Colonic mucosa (tissue), 4 donors: ENCODE measurements around the gene RTF1. TPM values are rescaled to one million over a fixed set of nuclear protein-coding genes. Genes with fewer than 3 reads are reported as not detected.

Source experiments
- DNase-seq: peaks from one replicate; pipeline ENCODE4 v3.0.0-alpha.2; 2020
- H3K27ac ChIP-seq: fragments of 200-600 bp; one replicate; pipeline ENCODE4 v1.8.0; 2021
- H3K27me3 ChIP-seq: fragments of 200-600 bp; one replicate; pipeline ENCODE4 v1.8.0; 2021
- H3K36me3 ChIP-seq: fragments of 200-600 bp; one replicate; pipeline ENCODE4 v1.8.0; 2021
- H3K4me1 ChIP-seq: fragments of 200-600 bp; one replicate; pipeline ENCODE4 v1.8.0; 2021; ENCODE audit warnings: mild to moderate bottlenecking
- H3K4me3 ChIP-seq: fragments of 200-600 bp; one replicate; pipeline ENCODE4 v1.8.0; 2021
- H3K9ac ChIP-seq, 2 donors: one replicate each; pipeline ENCODE4 v1.7.0; 2013; ENCODE audit warnings: control low read depth in 2 of 2, low read depth in 2 of 2, low read length in 2 of 2
- H3K9me3 ChIP-seq: fragments of 200-600 bp; one replicate; pipeline ENCODE4 v1.8.0; 2021
- CTCF ChIP-seq: fragments of 200-600 bp; IDR thresholded peaks from one replicate; pipeline ENCODE4 v1.8.0; 2022; ENCODE audit warnings: antibody characterized with exemption, mild to moderate bottlenecking
- intact Hi-C: fragments of 100-400 bp; cut with DNase I; formaldehyde crosslinking; loops from one replicate; pipeline ENCODE4 v1.14.1; 2022
- total RNA-seq, 2 donors: library from RNA; stranded (reverse); fragmentation: NEBNext Ultra II Directional in 1 of 2; extraction: Animal tissue kit (Norgen Biotek cat#: 25700) in 1 of 2; gene quantifications; one replicate each; pipeline ENCODE4 v1.2.1, GENCODE V29; 2021
- donor health status: healthy.
- donor health status: DM: no; HTN: no; CAD: no.
- donor health status: DM: no; HTN: no; CAD: no.

The RTF1 gene
- total RNA-seq, 2 donors from 2014 or later, result 21.0 to 28.7 TPM

GRCh38 chr15:41501931-41502794 is 85.3 kb downstream of the RTF1 start:
- Histone ChIP-seq H3K27me3 (peaks cover 11% of the 10 kb centered on the region), H3K36me3 (no peaks in the 10 kb centered on the region), H3K9ac (no peak overlapping the region)

GRCh38 chr15:41502795-41503668 is 86.1 kb downstream of the RTF1 start:
- Histone ChIP-seq H3K36me3 (no peaks in the 10 kb centered on the region), H3K4me3 (peak overlapping the region; percentile 4), H3K9ac (no peak overlapping the region), H3K27me3 (peaks cover 11% of the 10 kb centered on the region), H3K4me1 (no peaks in the 10 kb centered on the region), H3K27ac (no peak overlapping the region), H3K9me3 (no peaks in the 10 kb centered on the region)
- DNase-seq, result no peak
- TF ChIP-seq CTCF, result no peak
- intact Hi-C loops, result no loop called here

More at GRCh38 chr15:41501931-41502794, 85.3 kb downstream of the RTF1 start:
- Histone ChIP-seq H3K27ac (no peak overlapping the region), H3K4me3 (peak overlapping the region; percentile 4), H3K9me3 (no peaks in the 10 kb centered on the region), H3K4me1 (no peaks in the 10 kb centered on the region)
- DNase-seq, result no peak
- no peak for TF ChIP-seq CTCF
- intact Hi-C loops, result no loop called here

GRCh38 chr15:41503669-41504010 is 86.7 kb downstream of the RTF1 start:
- intact Hi-C loops, result no loop called here
- H3K9ac ChIP-seq, result no peak overlapping the region
- H3K4me1 ChIP-seq, result no peaks in the 10 kb centered on the region
- no peak overlapping the region for H3K4me3 ChIP-seq
- TF ChIP-seq CTCF, result no peak
- H3K36me3 ChIP-seq, result no peaks in the 10 kb centered on the region
- DNase-seq, result no peak
- no peaks in the 10 kb centered on the region for H3K9me3 ChIP-seq
- peaks cover 11% of the 10 kb centered on the region for H3K27me3 ChIP-seq
- H3K27ac ChIP-seq, result no peak overlapping the region

- H3K9ac ChIP-seq, result no peak overlapping the region
- no peak overlapping the region for H3K27ac ChIP-seq
- no peak for TF ChIP-seq CTCF
- intact Hi-C loops, result no loop called here
- H3K36me3 ChIP-seq, result no peaks in the 10 kb centered on the region
- H3K4me3 ChIP-seq, result no peak overlapping the region
- H3K27me3 ChIP-seq, result peaks cover 11% of the 10 kb centered on the region
- DNase-seq, result no peak
- no peaks in the 10 kb centered on the region for H3K4me1 ChIP-seq
- no peaks in the 10 kb centered on the region for H3K9me3 ChIP-seq
Measured at GRCh38 chr15:41504751-41505492, 88.0 kb downstream of the RTF1 start.

GRCh38 chr15:41505776-41506175 is 88.9 kb downstream of the RTF1 start:
- Histone ChIP-seq H3K4me3 (no peak overlapping the region), H3K4me1 (no peaks in the 10 kb centered on the region), H3K36me3 (no peaks in the 10 kb centered on the region), H3K27me3 (peaks cover 11% of the 10 kb centered on the region), H3K9ac (no peak overlapping the region), H3K9me3 (no peaks in the 10 kb centered on the region), H3K27ac (no peak overlapping the region)
- TF ChIP-seq CTCF, result no peak
- intact Hi-C loops, result no loop called here
- DNase-seq, result no peak
